Muscle layer of colon (tissue), 2 donors: Measurements from ENCODE around the gene CBY3.
"Not testable (repeated sequence)": the region's sequence is repeated elsewhere in the genome, so short reads cannot be mapped to it uniquely, and the experiment has no call there.

ENCODE experiments used
- H3K27ac ChIP-seq: one replicate; pipeline ENCODE4 v1.7.0; 2013; ENCODE audit warnings: low read depth, mild to moderate bottlenecking, low read length, moderate library complexity
- H3K27me3 ChIP-seq, 2 donors: one replicate each; pipeline ENCODE4 v1.7.0; 2013; ENCODE audit warnings: low read length in 2 of 2, mild to moderate bottlenecking in 2 of 2; ENCODE audit not compliant: insufficient read depth in 2 of 2, control insufficient read depth in 1 of 2
- H3K36me3 ChIP-seq: one replicate; pipeline ENCODE4 v1.7.0; 2013; ENCODE audit warnings: mild to moderate bottlenecking, low read length; ENCODE audit not compliant: insufficient read depth
- H3K4me1 ChIP-seq: one replicate; pipeline ENCODE4 v1.7.0; 2013; ENCODE audit warnings: mild to moderate bottlenecking, low read length; ENCODE audit not compliant: insufficient read depth
- H3K4me3 ChIP-seq, 2 donors: one replicate each; pipeline ENCODE4 v1.7.0; 2013; ENCODE audit warnings: low read length in 2 of 2, low read depth in 1 of 2, mild to moderate bottlenecking in 1 of 2, moderate library complexity in 1 of 2
- H3K9ac ChIP-seq: one replicate; pipeline ENCODE4 v1.7.0; 2013; ENCODE audit warnings: low read length
- H3K9me3 ChIP-seq: one replicate; pipeline ENCODE4 v1.7.0; 2013; ENCODE audit warnings: mild to moderate bottlenecking, low read length
- donor health status: abdominal sarcoma.
- donor health status: Adenocarcinoma of cecum.

The CBY3 gene

DNA sequence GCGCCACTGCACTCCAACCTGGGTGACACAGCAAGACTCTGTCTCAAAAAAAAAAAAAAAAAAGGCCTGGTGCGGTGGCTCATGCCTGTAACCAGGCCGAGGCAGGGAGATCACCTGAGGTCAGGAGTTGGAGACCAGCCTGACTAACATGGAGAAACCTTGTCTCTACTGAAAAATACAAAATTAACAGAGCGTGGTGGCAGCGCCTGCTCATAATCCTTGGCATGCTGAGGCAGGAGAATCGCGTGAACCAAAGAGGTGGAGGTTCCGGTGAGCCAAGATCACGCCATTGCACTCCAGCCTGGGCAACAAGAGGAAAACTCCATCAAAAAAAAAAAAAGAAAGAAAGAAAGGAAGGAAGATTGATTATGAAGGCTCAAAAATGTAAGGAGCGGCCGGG is 41.5 kb downstream of the CBY3 start:
- H3K9ac ChIP-seq, H3K4me1 ChIP-seq, H3K27me3 ChIP-seq, H3K27ac ChIP-seq, H3K36me3 ChIP-seq, H3K4me3 ChIP-seq, H3K9me3 ChIP-seq: not testable (repeated sequence)

DNA sequence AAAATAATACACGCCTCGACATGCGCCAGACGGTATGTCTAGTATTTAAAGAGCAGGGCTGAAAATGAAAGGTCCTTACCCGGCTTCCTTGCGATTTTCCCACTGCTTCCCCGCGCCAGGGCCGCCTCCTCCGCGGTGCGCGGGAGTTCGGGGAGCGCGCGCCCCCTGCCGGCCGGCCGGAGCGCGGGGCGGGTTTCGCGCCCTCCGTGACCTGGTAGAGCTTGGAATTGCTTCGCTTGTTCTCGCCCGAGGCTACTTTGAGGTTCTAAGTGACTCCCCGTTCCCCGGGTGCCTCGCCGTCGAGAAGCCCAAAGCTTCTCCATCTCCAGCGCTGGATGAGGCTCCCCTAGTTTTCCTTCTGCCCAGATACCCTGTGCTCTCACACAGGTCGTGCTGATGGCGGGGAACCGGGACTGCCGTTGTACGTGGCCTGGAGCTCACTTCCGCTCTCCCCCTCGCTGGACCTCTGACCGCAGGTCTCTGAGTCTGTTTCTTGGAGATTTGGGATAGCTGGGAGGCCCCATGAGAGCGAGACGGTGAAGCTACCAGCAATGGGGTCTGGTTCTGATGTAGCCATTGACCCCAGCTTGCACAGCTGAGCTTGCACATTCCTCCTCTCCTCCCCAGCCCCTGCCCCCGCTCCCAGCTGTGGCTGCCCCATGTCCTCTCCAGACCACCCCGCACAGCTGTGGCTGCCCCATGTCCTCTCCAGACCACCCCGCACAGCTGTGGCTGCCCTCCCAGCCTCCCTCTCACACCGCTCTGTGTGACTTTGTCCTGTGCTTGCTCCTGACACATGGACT is 46.3 kb downstream of the CBY3 start:
- H3K36me3 ChIP-seq, H3K27ac ChIP-seq, H3K4me1 ChIP-seq, H3K4me3 ChIP-seq, H3K27me3 ChIP-seq, H3K9me3 ChIP-seq, H3K9ac ChIP-seq: not testable (repeated sequence)

DNA sequence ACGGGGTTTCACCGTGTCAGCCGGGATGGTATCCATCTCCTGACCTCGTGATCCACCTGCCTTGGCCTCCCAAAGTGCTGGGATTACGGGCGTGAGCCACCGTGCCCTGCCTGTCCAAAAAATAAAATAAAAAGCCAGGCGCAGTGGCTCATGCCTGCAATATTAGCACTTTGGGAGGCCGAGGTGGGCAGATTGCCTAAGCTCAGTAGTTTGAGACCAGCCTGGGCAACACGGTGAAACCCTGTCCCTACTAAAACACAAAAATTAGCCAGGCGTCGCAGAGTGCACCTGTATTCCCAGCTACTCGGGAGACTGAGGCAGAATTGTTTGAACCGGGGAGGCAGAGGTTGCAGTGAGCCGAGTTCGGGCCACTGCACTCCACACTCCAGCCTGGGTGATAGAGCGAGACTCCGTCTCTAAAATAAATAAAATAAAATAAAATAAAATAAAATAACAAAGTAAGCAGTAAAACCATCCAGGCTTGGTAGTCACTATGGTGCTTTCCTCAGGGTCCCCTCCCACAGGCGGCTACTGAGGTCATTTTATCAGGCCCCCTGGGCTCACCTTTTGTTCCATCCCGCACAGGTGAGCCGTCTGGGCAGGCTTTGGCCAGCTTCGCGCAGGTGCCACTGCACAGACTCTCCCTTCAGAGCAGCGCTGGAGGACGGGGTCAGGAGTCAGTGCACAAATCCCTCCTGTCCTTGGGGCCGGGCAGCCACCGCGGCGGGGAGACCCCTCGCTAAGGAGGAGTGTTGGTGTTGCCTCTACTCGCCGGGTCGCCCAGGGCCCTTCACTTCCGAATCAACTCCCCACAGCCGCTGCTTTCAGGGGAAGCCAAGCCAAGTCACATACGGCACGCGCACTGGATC is 47.1 kb downstream of the CBY3 start:
- not testable (repeated sequence) for H3K9ac ChIP-seq, H3K4me3 ChIP-seq, H3K27me3 ChIP-seq, H3K4me1 ChIP-seq, H3K36me3 ChIP-seq, H3K9me3 ChIP-seq, H3K27ac ChIP-seq
